ENCODE results near the gene KAZN. TPM values are rescaled to one million over a fixed set of nuclear protein-coding genes. Genes with fewer than 3 reads are reported as not detected.

The KAZN gene
- total and polyA plus RNA-seq, 3 donors from 2014 or later = 12.1 to 14.6 (median 13.8) TPM

DNA sequence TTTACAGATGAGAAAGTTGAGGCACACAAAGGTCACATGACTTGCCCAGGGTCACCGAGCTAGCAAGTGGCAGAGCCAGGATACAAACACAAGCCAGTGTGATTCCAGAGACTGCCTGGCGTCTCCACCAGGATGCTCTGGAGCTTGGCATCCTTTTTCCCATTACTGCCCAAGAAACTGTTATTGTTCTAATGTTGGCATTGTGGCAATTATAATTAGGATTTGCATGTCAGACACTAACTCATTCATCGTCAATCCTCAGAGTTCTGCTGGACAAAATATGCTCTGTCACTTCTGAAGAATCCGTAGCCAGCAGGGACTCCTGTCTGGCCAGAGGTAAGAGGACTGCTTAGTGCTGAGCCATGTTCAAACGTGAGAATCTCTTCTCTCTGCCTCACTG lies 8.8 kb downstream of the KAZN start:
- Histone ChIP-seq H3K27me3 (no peaks in the 10 kb centered on the region), H3K4me1 (peaks cover 2% of the 10 kb centered on the region), H3K9me3 (no peaks in the 10 kb centered on the region), H3K4me3 (no peak overlapping the region), H3K27ac (no peak overlapping the region), H3K36me3 (ENCODE audit: low read depth, missing control alignments) (no peaks in the 10 kb centered on the region)
- 85 to 91% methylated on average over 5 of the region's 5 CpGs for WGBS, 2 donors
- DNase-seq = no peak
- intact Hi-C loops (cut with DNase I; ENCODE audit: low total_unique reads) = no loop called here
- TF ChIP-seq POLR2A (IDR thresholded peaks at IDR 0.05) = no peak
- TF ChIP-seq, protein P1, sequence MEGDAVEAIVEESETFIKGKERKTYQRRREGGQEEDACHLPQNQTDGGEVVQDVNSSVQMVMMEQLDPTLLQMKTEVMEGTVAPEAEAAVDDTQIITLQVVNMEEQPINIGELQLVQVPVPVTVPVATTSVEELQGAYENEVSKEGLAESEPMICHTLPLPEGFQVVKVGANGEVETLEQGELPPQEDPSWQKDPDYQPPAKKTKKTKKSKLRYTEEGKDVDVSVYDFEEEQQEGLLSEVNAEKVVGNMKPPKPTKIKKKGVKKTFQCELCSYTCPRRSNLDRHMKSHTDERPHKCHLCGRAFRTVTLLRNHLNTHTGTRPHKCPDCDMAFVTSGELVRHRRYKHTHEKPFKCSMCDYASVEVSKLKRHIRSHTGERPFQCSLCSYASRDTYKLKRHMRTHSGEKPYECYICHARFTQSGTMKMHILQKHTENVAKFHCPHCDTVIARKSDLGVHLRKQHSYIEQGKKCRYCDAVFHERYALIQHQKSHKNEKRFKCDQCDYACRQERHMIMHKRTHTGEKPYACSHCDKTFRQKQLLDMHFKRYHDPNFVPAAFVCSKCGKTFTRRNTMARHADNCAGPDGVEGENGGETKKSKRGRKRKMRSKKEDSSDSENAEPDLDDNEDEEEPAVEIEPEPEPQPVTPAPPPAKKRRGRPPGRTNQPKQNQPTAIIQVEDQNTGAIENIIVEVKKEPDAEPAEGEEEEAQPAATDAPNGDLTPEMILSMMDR (IDR thresholded peaks at IDR 0.05) = no peak

DNA sequence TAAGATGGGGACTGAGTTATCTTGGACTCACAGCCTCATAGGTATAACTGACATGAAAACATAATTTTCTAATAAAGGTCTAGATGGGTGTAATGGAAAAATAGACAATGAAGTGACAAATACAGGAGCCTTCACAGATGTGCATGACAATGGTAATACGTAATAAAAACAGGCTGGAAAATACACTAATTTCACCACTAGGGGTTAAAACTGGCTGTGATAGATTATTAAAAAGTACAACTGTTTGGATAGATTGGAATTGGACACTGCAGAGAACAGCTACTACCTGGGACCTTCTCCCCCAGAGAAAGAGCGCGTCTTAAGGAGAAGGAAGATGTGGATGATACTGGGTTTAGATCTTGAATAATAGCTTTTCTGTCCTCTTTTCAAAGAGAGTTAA lies 9.8 kb downstream of the KAZN start:
- Histone ChIP-seq H3K4me1 (no peaks in the 10 kb centered on the region), H3K27ac (no peak overlapping the region), H3K9me3 (no peaks in the 10 kb centered on the region), H3K27me3 (no peaks in the 10 kb centered on the region), H3K36me3 (ENCODE audit: low read depth, missing control alignments) (no peaks in the 10 kb centered on the region), H3K4me3 (no peak overlapping the region)
- no peak for DNase-seq
- no peak for TF ChIP-seq POLR2A (IDR thresholded peaks at IDR 0.05)
- TF ChIP-seq, protein P1 (IDR thresholded peaks at IDR 0.05) = peak in 1 of 3 experiments; percentile 47
- intact Hi-C loops (cut with DNase I; ENCODE audit: low total_unique reads) = no loop called here
- WGBS, 2 donors = 95 to 97% methylated on average over 3 of the region's 3 CpGs

DNA sequence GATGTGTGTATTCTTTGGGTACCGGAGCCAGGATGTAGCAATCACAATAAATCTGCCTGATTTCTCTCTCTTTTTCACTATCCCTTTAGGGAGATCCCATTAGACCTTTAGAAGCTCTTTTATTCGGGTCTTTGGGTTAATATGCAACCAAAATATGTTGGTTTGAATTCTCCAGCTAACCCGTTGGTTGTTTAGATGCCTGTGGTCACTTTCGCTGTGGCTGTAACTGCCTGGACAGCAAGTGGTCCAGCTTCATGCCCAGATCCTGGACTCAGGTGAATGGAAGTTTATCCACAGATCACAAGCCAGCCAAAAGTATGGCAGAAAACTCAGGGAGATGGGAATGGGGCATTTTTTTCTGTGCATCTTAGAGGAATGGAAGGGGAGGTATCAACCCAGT lies 12.3 kb downstream of the KAZN start:
- TF ChIP-seq, protein P1 (IDR thresholded peaks at IDR 0.05) = no peak
- no peak for TF ChIP-seq POLR2A (IDR thresholded peaks at IDR 0.05)
- H3K36me3 ChIP-seq (ENCODE audit: low read depth, missing control alignments) = no peaks in the 10 kb centered on the region
- no peak for DNase-seq
- no peak overlapping the region for H3K27ac ChIP-seq
- no peak overlapping the region for H3K4me3 ChIP-seq
- 97 to 98% methylated on average over 4 of the region's 4 CpGs for WGBS, 2 donors
- intact Hi-C loops (cut with DNase I; ENCODE audit: low total_unique reads) = no loop called here
- H3K27me3 ChIP-seq = no peaks in the 10 kb centered on the region
- H3K9me3 ChIP-seq = no peaks in the 10 kb centered on the region
- no peaks in the 10 kb centered on the region for H3K4me1 ChIP-seq

DNA sequence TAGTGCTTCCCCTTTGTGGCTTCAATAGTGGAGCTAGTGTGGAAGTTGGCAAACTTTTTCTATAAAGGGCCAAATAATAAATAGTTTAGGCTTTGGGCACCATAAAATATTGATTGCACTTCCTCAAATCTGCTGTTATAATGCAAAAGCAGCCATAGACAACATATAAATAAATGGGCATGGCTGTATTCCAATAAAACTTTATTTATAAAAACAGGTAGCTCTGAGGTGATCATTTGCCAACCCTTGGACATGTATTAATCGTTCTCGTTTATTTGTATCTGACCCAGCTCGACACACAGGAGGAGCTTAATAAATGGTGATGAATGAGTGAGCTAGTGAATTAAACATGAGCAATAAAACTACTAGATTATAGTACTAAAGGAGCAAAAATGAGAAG lies 13.3 kb downstream of the KAZN start:
- H3K36me3 ChIP-seq (ENCODE audit: low read depth, missing control alignments) = no peaks in the 10 kb centered on the region
- WGBS, 2 donors = 93 to 95% methylated on average over 3 of the region's 3 CpGs
- H3K27ac ChIP-seq = no peak overlapping the region
- no peak overlapping the region for H3K4me3 ChIP-seq
- TF ChIP-seq POLR2A (IDR thresholded peaks at IDR 0.05) = no peak
- TF ChIP-seq, protein P1 (IDR thresholded peaks at IDR 0.05) = no peak
- H3K4me1 ChIP-seq = no peaks in the 10 kb centered on the region
- no peaks in the 10 kb centered on the region for H3K27me3 ChIP-seq
- no peak for DNase-seq
- H3K9me3 ChIP-seq = no peaks in the 10 kb centered on the region
- intact Hi-C loops (cut with DNase I; ENCODE audit: low total_unique reads) = no loop called here

GRCh38 chr1:14612256-14612655 lies 13.8 kb downstream of the KAZN start:
- Histone ChIP-seq H3K4me1 (no peaks in the 10 kb centered on the region), H3K27me3 (no peaks in the 10 kb centered on the region), H3K4me3 (no peak overlapping the region), H3K27ac (no peak overlapping the region), H3K9me3 (no peaks in the 10 kb centered on the region), H3K36me3 (ENCODE audit: low read depth, missing control alignments) (no peaks in the 10 kb centered on the region)
- intact Hi-C loops (cut with DNase I; ENCODE audit: low total_unique reads) = no loop called here
- TF ChIP-seq POLR2A (IDR thresholded peaks at IDR 0.05) = no peak
- TF ChIP-seq, protein P1 (IDR thresholded peaks at IDR 0.05) = no peak
- DNase-seq = no peak
- WGBS, 2 donors = 91 to 94% methylated on average over 5 of the region's 5 CpGs

All from testis (tissue), 3 donors.